Left ventricle myocardium inferior (tissue), 1 donor: ENCODE data around the gene COL25A1. TPM values are rescaled to one million over a fixed set of nuclear protein-coding genes. Genes with fewer than 3 reads are reported as not detected.

Source experiments
- DNase-seq: peaks from one replicate; pipeline ENCODE4 v3.0.0-alpha.2; 2020
- H3K27ac ChIP-seq: fragments of 200-600 bp; replicated peaks from 2 replicates; pipeline ENCODE4 v1.8.0; 2021
- H3K27me3 ChIP-seq: fragments of 200-600 bp; 2 replicates; pipeline ENCODE4 v1.8.0; 2021; ENCODE audit warnings: low read depth
- H3K36me3 ChIP-seq: fragments of 200-600 bp; 2 replicates; pipeline ENCODE4 v1.8.0; 2021
- H3K4me1 ChIP-seq: fragments of 200-600 bp; 2 replicates; pipeline ENCODE4 v1.8.0; 2021
- H3K4me3 ChIP-seq: fragments of 200-600 bp; 2 replicates; pipeline ENCODE4 v1.8.0; 2021; ENCODE audit warnings: mild to moderate bottlenecking, moderate library complexity
- H3K9me3 ChIP-seq: fragments of 200-600 bp; replicated peaks from 2 replicates; pipeline ENCODE4 v1.8.0; 2021
- CTCF ChIP-seq: fragments of 200-600 bp; IDR thresholded peaks from 2 replicates; pipeline ENCODE4 v1.8.0; 2021; ENCODE audit warnings: antibody characterized with exemption, mild to moderate bottlenecking, borderline replicate concordance
- intact Hi-C: fragments of 100-400 bp; cut with micrococcal nuclease; formaldehyde crosslinking; loops from one replicate; pipeline ENCODE4 v1.11.0; 2022
- long read RNA-seq: library from polyadenylated mRNA; unstranded; transcript quantifications from one replicate; pipeline ENCODE4 v2.0.0, GENCODE V29; 2021
- total RNA-seq: library from RNA; stranded (reverse); fragmentation: NEBNext Ultra II Directional; extraction: Animal tissue kit (Norgen Biotek cat#: 25700); gene quantifications from one replicate; pipeline ENCODE4 v1.2.1, GENCODE V29; 2021
- donor health status: DM: no; HTN: yes; CAD: no; lungs with severe emphysema.

COL25A1 gene
- total RNA-seq: 0.77 TPM
- long read RNA-seq, partial matches to known transcripts: 1 of 1 reads
- long read RNA-seq, other reads (novel, unspliced or antisense): 0 of 1 reads

- TF ChIP-seq CTCF: no peak
- Histone ChIP-seq H3K36me3 (no peaks in the 10 kb centered on the region), H3K27ac (peak within 1 kb of the TSS; percentile 72), H3K27me3 (peaks cover 53% of the 10 kb centered on the region), H3K9me3 (no peaks in the 10 kb centered on the region), H3K4me3 (peak within 1 kb of the TSS; percentile 76), H3K4me1 (peaks cover 18% of the 10 kb centered on the region)
- intact Hi-C loops: no loop called here
- peak; percentile 51 for DNase-seq
Measured at GRCh38 chr4:109302361-109303139, at the start of gene COL25A1. TSS of gene COL25A1 (minus strand) at chr4:109302658.

- no peaks in the 10 kb centered on the region for H3K36me3 ChIP-seq
- intact Hi-C loops: no loop called here
- H3K27ac ChIP-seq: no peak overlapping the region
- H3K9me3 ChIP-seq: peaks cover 36% of the 10 kb centered on the region
- no peak for DNase-seq
- H3K4me1 ChIP-seq: no peaks in the 10 kb centered on the region
- no peaks in the 10 kb centered on the region for H3K27me3 ChIP-seq
- no peak for TF ChIP-seq CTCF
- H3K4me3 ChIP-seq: no peak overlapping the region
Measured at GRCh38 chr4:109350121-109350520, 47.7 kb upstream of the COL25A1 start.

- no peak for DNase-seq
- Histone ChIP-seq H3K4me3 (no peak overlapping the region), H3K27me3 (peaks cover 3% of the 10 kb centered on the region), H3K9me3 (peaks cover under 1% of the 10 kb centered on the region), H3K36me3 (no peaks in the 10 kb centered on the region), H3K27ac (no peak overlapping the region), H3K4me1 (no peaks in the 10 kb centered on the region)
- no peak for TF ChIP-seq CTCF
- intact Hi-C loops: no loop called here
Measured at GRCh38 chr4:109334129-109335105, 32.0 kb upstream of the COL25A1 start.

GRCh38 chr4:109332926-109333464 is 30.5 kb upstream of the COL25A1 start:
- DNase-seq: no peak
- H3K27me3 ChIP-seq: no peaks in the 10 kb centered on the region
- no peaks in the 10 kb centered on the region for H3K9me3 ChIP-seq
- H3K4me3 ChIP-seq: no peak overlapping the region
- peak; percentile 41 for TF ChIP-seq CTCF
- H3K27ac ChIP-seq: no peak overlapping the region
- no peaks in the 10 kb centered on the region for H3K36me3 ChIP-seq
- no peaks in the 10 kb centered on the region for H3K4me1 ChIP-seq
- intact Hi-C loops: no loop called here

DNA sequence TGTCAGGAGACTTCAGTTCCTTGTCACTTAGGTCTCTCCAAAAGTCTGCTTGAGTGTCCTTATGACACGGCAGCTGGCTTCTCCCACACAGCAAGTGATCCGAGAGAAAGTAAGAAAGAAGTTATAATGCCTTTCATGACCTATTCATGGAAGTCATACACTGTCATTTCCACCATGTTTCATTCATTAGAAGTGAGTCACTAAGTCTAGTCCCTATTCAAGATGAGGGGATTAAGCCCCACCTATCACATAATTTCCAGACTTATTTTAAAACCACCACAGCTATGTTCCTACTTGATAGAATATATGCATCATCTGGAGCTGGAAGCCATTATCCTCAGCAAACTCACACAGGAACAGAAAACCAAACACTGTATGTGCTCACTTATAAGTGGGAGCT is 25.2 kb upstream of the COL25A1 start:
- no peak for TF ChIP-seq CTCF
- DNase-seq: no peak

More for the DNA sequence above, 25.2 kb upstream of the COL25A1 start:
- H3K4me1 ChIP-seq: no peaks in the 10 kb centered on the region
- no peak overlapping the region for H3K4me3 ChIP-seq
- intact Hi-C loops: no loop called here
- no peaks in the 10 kb centered on the region for H3K27me3 ChIP-seq
- H3K9me3 ChIP-seq: peaks cover 30% of the 10 kb centered on the region
- H3K36me3 ChIP-seq: no peaks in the 10 kb centered on the region
- no peak overlapping the region for H3K27ac ChIP-seq
